Superior temporal gyrus (tissue), 1 donor: ENCODE data around the gene RAB11A.
"Not testable (repeated sequence)": the region's sequence is repeated elsewhere in the genome, so short reads cannot be mapped to it uniquely, and the experiment has no call there.

Source experiments
- DNase-seq: peaks from one replicate; pipeline ENCODE4 v3.0.0-alpha.2; 2016; ENCODE audit errors: extremely low spot score

The RAB11A gene

GRCh38 chr15:65845826-65846519 is 23.3 kb upstream of the RAB11A start:
- peak; percentile 15 for DNase-seq

GRCh38 chr15:65847989-65848388 is 21.3 kb upstream of the RAB11A start:
- DNase-seq, result no peak

GRCh38 chr15:65851981-65852380 is 17.3 kb upstream of the RAB11A start:
- no peak for DNase-seq

DNA sequence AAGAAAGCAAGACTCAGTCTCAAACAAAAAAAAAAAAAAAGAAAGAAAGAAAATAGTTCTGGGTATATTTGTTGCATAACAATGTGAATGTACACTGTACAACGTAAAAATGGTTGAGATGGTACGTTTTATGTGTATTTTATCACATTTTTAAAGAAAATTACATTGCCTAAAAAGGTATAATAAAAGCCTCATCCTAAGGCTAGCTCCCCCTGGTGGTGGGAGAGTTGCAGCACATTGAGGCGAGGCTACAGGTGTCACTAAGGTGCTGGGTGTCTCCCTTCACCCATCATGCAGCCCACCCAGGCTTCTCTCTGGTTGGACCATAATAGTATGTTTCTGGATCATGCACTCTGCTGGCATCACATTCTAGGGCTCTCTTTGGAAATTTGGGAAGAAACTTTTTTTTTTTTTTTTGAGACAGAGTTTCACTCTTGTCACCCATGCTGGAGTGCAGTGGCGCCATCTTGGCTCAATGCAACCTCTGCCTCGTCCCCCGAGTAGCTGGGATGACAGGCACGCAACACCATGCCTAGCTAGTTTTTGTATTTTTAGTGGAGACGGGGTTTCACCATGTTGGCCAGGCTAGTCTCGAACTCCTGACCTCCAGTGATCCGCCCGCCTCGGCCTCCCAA is 12.4 kb upstream of the RAB11A start:
- peak; percentile 63 for DNase-seq

- DNase-seq, result peak; percentile 43
Observed at GRCh38 chr15:65857718-65858402, 11.4 kb upstream of the RAB11A start.

- no peak for DNase-seq
Observed at GRCh38 chr15:65862682-65863081, 6.6 kb upstream of the RAB11A start.

GRCh38 chr15:65863106-65863505 is 6.2 kb upstream of the RAB11A start:
- no peak for DNase-seq

- DNase-seq, result no peak
Observed at GRCh38 chr15:65867244-65867643, 2.0 kb upstream of the RAB11A start.

- not testable (repeated sequence) for DNase-seq
Observed at GRCh38 chr15:65867933-65868332, 1.4 kb upstream of the RAB11A start.

DNA sequence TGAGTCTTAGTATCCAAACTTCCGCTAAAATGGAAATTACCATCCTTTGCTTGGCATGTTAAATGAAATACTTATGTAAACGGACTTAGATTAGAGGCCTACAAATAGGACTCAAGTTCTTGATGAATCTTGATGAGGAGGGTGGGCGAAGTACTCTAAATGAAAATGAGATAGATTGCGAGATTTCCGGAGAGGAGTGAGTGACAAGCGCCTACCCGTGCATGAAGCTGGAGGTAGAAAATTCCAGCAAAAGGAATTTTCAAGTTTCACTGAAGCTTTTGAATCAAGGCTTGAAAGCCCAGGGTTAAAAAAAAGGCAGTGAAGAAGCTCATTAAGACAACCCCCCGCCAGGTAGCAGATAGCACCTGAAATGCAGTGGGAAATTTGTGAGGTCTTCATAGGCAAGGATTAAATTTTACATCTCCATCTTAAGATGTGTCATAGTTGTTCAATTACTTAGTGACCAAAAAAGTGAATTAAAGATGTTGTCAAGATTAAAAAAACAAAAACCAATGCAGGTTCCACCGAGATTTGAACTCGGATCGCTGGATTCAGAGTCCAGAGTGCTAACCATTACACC is 655 bp upstream of the RAB11A start:
- DNase-seq, result peak; percentile 37

DNA sequence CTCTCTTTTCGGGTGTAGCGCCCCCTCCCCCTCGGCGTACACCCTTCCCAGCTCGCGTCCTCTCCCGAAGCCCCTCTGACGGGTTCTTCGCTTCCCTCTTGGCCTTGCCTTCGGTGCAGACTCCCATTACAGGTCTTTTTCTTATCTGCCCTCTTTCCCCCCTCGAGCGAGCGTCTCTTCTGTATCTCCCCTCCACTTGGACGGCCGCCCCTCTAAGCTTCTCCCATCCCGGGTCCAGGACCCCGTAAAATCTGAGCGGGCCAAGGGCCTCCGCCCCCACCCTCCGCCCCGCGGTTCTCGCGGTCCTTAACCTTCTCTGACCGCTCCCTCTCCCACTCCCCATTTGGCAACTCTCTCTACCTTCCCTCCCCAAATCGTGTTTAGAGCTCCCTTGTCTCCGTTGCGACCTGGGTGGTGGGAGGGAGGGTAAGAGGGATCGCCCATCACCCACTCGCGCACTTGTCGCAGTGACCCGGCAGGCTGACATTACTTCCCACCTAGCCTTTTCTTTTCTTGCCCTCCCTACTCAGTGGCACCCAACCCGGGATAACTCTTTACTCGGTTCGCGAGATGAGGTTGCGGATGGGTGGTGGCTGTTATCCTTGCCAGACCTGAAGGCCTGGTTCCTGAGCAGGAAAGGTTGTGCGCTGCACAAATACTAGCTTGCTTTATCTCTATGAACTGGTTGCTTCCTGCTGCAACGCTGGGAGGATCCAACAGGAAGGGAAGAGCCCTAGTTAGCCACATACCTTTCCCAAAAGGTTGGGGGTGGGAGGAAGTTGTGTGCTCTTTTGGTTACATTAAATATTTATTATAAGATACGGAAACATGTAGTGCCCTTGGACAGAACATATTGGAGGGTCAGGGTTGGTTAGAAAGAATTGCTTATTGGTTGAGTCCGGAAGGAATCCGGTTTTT is 922 bp downstream of the RAB11A start:
- peak; percentile 45 for DNase-seq

DNA sequence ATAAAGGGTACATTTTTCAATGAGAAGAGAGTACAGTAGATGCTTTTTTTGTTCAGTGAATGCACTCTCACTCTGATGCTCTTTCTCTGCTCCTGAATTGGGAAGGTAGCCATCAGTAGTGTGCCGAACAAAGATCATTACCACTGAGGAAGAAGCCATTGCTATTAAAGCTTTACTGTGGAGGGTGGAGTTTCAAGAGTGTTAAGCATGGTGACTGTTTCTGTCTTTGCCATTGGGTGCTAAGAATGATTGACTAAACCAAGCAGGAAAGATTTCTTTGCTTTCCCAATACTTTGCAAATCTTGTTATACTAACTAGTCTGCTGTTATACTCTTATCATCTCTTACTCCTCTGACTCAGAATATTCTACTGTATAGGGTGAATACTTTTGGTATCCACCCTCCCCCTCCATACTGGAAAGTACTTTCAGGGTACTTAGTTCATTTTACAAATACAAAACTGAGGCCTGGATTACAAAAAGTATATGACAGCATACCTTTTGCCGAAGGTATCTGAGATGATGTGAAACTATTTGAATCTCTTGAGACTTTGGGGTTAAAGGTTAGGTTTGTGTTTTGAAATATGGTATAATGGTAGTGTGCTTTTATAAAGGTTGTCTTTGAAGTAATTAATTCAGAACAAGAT is 1.7 kb downstream of the RAB11A start:
- peak; percentile 29 for DNase-seq

- DNase-seq, result not testable (repeated sequence)
Observed at GRCh38 chr15:65871886-65872285, 2.6 kb downstream of the RAB11A start.

DNA sequence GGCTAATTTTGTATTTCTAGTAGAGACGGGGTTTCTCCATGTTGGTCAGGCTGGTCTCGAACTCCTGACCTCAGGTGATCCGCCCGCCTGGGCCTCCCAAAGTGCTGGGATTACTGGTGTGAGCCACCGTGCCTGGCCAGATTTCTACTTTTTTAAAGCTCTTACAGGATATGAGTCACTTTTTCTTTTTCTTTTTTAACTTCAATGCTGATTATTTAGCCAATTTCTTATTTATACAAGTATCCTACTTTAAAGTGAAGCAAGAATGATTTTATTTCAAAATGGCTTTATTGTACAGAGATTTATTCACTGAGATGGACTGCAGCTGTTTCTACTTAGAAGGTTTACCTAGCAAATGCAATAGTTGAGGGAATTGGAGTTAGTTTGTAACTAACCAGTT is 3.3 kb downstream of the RAB11A start:
- not testable (repeated sequence) for DNase-seq

- DNase-seq, result no peak
Observed at GRCh38 chr15:65873256-65873655, 4.0 kb downstream of the RAB11A start.

DNA sequence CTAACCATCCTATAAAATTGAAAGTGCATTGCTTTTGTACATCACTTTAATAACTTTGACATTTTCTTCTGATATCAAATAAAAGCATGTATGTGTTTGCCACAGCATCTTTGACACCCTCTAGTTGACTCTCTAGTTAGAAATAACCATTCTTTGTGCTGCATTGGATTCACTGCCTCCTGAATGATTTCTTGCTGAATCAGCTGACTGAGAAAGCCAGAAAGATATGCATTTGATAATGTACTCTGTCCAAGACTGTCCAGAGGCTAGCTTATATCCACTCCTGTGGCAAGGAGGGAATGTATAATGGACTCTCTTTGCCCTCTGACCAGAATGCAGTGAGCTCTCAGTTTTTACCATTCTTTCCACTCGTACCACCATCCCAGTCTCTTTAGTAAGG is 6.2 kb downstream of the RAB11A start:
- no peak for DNase-seq

- no peak for DNase-seq
Observed at GRCh38 chr15:65877749-65878148, 8.5 kb downstream of the RAB11A start.

GRCh38 chr15:65881766-65882434 is 12.6 kb downstream of the RAB11A start:
- no peak for DNase-seq

GRCh38 chr15:65883571-65883970 is 14.3 kb downstream of the RAB11A start:
- no peak for DNase-seq

DNA sequence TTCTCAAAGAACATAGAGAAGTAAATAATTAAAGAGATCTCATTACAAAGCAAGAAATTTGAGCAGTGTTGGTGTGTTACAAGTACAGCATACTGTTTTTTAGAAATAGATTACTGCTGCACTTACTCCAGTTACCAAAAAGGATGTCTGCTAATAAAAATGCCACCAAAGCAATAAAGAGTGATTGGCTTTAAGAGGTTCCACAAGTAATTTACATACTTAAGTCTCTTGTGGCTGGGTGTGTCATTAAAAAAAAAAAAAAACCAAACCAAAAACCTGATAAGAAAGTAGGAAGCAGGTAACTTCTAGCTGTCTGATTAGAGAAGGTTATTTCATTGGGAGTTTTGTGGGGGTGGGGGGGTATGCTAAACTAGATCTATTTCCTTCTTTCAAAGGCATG is 15.2 kb downstream of the RAB11A start:
- no peak for DNase-seq
